Measurements from ENCODE around the gene RTL10. TPM values are rescaled to one million over a fixed set of nuclear protein-coding genes. Genes with fewer than 3 reads are reported as not detected.

Gene RTL10
- total RNA-seq, 1 donor from 2014 or later, result 13.5 TPM

DNA sequence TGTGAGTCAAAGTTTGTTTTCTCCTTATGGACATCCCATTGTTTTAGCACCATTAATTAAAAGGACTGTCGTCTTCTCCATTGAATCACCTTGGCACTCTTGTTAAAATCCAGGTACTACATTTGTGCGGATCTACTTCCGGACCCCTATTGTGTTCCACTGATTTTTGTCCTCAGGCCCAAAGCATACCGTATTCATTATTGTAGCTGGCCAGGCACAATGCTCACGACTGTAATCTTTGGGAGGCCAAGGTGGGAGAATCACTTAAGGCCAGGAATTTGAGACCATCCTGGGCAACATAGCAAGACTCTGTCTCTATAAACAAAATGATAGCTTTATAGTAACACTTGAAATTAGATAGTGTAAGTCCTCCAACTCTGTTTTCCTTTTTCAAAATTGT, 8.9 kb upstream of the RTL10 start:
- no peak for DNase-seq (ENCODE audit: low spot score)

DNA sequence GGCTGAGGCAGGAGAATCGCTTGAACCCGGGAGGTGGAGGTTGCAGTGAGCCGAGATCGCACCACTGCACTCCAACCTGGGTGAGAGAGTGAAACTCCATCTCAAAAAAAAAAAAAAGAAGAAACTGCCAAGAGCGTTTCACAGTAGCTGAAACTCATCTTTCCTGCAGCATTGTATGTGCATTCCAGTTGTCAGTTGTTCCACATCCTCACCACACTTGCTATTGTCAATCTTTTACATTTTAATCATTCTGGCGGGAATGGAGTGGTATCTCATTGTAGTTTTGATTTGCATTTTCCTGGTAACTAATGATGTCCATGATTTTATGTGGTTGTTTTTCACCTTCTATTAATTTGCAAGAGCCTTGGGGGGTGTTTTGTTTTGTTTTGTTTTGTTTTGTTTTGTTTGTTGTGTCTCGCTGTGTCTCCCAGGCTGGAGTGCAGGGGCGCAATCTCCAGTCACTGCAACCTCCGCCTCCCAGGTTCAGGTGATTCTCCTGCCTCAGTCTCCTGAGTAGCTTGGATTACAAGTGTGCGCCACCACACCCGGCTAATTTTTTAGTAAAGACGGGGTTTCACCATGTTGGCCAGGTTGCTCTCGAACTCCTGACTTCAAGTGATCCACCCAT, 8.1 kb upstream of the RTL10 start:
- no peak for DNase-seq (ENCODE audit: low spot score)

DNA sequence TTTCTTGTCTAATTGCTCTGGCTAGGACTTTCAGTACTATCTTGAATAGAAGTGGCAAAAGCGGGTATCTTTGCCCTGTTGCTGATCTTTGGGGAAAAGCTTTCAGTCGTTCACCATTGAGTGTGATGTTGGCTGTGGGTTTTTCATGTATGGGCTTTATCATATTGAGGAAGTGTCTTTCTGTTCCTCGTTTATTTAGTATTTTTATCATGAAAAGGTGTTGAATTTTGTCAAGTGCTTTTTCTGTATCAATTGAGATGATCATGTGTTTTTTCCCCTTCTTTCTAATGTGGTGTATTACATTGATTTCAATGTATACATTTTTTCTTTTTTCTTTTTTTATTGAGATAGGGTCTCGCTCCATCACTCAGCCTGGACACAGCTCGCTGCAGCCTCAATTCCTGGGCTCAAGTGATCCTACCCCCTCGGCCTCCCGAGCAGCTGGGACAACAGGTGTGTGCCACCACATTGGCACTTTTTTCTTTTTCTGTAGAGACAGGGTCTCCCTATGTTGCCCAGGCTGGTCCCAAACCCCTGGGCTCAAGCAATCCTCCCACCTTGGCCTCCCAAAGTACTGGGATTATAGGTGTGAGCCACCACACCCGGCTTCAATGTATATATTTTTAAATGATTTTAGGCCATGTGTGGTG, 5.3 kb upstream of the RTL10 start:
- DNase-seq (ENCODE audit: low spot score), result no peak

DNA sequence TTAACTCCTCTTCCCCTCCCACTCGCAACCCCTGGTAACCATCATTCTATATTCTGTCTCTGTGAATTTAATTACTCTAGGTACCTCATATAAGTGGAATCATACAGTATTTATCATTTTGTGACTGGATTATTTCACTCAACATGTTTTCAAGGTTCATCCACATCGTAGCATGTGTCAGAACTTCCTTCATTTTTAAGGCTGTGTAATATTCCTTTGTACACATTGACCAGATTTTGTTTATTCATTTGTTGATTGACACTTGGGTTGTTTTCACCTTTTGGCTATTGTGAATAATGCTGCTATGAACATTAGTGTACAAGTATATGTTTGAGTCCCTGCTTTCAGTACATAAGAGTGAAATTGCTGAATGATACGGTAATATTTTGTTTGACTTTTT, 2.7 kb upstream of the RTL10 start:
- no peak for DNase-seq (ENCODE audit: low spot score)

DNA sequence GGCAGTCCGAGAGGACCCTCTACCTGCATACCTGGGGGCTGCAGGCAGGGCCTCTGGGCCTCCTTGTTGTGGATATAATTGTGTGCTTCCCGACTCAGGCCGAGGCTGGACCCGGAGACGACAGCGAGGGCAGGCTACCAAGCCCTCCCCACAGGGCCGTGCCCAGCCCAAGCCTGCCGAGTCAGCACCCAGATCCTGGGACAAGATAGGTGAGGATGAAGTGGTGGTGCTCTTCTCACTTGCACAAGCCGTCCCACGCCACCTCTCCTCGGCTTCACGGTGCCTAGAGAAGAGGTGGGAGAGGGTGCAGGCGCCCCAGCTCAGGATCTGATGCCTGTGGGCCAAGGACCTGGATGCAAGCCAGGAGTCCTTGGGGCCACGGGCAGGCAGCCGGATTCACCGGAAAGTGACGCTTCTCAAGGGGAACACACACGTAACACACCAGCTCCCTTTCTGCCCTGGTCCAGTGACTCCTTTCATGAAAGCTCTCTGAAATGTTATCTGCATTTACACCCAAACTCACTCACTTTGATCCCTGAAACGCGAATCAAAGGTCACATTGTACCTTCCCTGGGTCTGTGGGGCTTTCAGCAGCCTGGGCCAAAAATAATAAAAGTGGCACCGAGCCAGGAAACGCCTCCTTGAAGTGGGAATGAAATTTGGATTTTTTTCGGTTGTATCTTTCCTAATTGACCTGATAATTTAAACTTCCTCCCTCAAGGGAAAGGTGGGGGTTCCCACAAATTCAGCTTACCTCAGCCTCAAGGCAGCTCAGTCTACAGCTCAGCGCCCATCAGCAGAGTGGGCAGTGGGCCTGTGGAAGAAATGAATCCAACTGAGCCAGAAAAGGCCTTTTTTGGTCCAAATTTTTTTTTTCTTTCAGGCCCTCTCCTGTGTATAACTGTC, 1.1 kb upstream of the RTL10 start:
- DNase-seq (ENCODE audit: low spot score), result no peak

DNA sequence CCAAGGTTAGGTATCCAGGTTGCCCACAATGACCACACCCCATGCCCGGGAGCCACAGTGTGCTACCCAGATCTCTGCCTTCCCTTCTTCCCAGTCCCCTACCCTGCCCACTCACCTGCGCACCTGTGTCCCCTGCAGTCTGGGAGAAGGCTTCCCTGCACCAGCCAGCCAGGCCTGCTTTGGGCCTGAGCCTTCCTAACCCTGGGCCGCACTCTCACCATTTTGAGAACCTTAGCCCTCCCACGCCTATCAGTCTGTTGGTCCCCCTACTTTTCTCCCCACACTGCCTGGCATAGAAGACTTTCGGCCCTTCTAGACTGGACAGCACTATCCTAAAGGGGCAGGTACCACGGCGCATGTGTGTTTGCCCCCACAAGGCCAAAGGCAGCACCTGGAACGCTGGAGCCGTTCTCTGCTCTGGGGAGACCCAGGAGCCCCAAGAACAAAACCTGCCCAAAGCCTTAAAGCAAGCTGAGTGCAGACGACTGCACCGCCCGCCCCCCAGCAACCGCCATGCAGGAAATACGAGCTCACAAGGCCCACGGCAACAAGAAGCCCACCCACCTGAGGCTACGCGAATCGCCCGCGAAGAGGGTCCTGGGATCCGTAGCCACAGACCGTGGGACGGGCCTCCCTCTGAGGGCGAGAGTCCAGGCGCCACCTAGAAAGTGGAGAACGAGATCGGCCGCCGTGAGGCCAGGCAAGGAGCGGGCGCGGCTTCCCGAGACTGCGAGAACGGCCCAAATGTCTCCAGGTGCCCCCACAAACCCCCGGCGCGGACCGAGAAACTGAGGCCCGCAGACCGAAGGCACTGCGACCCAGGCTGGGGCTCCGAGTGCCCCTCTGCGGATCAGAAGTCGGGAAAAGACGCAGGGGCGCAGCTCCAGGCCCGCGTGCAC, 546 bp downstream of the RTL10 start:
- DNase-seq (ENCODE audit: low spot score), result no peak

DNA sequence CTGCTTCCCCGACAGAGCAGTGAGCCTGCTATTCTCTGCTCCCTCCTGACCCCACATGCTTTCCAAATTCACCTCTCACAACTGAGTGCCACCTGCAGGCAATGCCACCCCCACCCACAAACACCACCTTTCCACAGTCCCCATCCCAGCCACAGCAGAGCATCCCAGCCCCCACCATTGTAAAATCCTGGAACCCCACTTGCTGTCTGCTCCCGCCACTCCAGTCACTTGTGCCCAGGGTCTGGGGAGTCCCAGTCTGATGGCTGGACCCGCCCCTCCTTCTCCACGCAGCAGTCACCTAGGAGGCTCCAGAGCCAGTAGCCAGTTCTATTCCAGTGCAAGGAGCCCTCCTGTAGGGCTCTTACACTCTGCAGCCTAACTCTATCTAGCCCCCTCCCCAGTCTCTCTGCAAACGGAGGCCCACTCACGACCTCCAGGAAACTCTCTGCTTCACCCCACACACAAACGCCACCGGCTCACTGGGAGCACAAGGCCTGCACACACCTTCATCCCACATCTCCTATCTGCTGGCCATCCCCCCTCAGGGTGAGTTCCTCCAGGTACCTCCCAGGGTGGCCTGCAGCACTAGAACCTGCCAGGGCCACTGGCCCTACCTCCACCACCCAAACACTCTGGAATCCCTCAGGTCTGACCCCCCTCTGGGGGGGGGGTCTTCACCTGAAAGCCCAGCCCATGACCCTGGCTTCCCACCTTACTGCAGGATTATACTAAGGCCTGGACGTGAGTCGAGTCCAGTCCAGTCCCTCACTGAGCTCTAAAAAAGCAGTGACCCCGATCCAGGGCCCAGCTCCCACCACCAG, 1.4 kb downstream of the RTL10 start:
- no peak for DNase-seq (ENCODE audit: low spot score)

DNA sequence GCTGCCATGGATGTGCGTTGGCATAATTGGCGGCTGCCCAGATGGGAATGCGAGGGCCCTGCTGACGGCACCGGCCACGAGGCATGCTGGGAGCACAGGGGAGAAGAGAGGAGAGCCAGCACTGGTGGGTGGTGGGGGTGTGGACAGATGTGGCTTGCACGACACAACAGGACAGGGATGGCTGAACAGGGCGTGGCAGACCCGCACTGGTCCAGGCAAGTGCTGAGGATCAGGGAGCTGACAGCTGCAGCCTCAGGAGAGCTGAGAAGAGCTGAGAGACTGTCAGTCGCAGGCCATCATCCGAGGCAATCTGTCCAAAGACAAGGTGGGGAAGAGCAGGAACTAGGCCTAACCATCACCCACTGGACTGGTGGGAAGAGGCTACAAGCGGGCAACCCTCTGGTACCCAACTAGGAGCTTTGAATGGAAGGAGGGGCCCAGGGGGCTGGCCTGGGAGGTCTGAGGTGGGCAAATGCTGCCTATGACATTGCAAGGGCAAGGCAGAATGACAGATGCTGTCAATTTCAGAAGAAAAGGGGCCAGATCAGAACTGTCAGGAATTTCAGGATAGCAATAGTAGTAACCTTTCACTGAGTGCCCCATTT, 2.4 kb downstream of the RTL10 start:
- DNase-seq (ENCODE audit: low spot score), result no peak

DNA sequence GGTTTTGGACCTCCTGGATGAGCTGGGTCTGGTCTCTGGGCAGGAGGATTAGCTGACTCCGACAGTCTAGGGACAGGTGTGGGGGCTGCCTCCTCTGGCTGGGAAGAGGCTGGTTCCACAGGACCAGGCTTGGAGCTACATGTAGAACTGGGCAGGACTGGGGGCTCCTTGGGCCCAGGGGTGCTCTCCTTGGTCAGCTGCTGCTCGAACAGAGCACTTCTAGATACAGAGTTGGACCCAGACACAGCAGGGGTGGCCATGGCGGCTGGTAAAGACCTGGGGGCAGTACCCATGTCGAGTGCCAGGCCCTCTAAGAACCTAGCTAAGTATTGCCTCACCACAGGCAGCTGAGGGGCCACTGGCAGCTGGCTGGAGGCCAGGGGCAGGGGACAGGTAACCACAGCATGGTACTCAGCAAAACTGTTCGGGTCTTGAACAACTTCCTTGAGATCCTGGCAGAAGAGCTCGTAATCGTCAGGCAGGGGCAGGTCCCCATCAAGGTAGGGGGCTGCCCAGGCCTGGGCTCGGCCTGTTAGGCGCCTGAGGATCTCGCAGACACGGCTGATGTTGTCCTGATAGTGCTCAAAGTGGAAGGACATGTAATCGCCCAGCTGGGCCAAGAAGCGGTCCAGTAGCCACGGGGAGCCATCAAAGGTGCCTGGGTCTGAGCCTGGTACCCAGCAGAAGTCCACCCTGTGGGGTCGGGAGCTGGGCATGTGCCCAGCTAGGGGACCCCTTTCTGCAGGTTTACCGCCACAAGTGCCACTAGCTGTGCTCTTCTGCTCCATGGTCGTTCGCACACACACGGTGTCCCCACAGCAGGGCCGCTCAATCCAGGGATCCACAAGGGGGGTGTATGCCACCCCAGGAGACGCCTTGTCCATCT, 3.1 kb downstream of the RTL10 start:
- no peak for DNase-seq (ENCODE audit: low spot score)

DNA sequence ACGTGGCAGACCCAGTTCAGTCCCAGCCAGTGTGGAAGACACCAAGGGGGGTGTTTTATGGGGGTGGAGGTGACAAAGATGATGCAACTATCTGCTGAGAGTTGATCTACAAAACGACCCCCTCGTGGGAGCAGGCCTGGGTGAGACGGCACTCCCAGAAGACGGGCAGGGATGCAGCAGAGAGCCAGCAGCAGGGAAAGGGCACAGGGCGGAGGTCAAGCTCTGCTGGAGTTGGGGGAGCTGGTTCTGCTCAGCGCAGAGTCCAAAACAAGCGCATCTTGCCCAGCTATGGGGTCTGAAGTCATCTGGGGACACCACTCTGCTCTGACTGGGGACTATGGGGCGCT, 3.9 kb downstream of the RTL10 start:
- no peak for DNase-seq (ENCODE audit: low spot score)

DNA sequence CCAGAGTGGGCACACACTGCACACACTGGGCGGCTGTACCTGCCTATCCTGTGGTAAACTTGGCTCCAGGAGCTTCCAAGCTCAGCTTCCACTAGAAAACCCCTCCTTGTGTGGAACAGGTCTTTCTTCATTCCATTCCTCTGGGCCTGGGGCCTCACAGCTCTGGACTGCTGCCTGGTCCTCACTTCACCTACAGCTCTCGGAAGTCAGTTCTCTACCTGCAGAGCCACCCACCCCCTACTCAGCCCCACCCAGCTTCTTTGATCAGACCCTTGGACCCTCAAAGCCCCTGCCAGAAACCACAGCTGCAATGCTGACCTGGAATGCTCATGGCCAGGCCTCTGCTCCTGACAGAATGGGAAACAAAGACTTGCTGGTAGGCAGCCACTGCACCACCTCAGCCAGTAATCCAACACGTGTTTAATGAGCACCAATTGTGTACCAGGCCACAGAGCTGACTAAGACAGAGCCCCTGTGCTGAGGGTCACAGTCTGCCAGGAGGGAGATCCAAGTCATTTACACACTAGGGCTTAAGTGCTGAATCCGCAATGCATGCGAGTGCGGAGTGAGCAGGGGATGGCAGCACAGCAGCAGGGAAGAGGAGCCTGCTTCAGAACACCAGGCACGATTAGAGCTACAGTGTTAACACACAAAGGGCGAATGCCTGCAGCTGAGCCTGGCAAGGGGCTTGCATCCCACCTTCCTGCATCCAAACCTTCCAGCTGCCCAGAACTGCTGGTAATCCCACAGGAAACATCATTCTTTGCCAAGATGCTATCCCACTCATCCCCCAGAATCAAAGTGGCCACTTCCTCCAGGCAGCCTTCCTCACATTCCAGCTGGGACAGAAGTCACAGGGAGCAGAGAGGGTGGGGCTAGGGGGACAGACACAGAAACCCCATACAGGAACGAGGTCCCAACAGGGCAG, 4.6 kb downstream of the RTL10 start:
- DNase-seq (ENCODE audit: low spot score), result peak; percentile 69

DNA sequence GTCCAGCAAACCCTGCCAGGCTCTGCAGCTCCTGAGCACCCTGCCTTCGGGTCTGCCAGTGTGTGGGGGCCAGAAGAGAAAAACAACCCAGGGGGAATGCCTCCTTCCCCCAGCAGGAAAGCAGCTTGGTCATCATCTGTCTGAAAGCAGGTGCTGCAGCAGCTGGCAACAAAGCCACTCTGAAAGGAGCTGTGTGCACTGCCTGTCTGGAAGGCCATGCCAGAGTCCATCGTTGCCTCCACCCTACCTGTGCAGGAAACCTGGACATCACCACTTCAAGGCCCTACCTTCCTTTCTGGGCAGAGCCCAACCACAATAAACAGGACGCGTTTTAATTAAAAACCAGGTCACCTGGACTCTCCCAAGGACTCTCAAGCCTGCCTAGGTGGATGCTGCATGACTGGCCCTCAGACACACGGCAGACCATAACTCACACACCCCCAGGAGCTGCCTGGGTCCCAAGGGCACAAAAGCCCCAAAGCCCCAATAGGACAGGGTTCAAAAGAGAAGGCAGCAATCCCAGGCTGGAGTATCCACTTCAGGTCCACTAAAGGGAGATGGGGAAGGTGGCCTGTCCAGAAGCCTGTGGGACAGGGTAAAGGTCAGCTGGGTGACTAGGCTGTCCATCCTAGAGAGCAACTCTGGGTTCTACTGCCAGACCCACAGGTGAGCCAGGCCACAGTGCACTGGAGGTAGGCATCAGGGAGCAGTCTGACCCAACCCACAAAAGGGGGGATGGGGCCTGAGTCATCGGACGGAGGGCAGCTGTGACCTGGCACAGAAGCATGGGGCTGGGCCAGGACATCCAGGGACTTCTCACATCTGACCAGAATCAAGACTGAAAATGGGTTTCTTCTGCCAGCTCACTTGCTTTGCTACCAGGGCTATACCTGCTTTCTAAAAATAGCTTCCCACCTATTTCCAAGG, 6.1 kb downstream of the RTL10 start:
- DNase-seq (ENCODE audit: low spot score), result no peak

DNA sequence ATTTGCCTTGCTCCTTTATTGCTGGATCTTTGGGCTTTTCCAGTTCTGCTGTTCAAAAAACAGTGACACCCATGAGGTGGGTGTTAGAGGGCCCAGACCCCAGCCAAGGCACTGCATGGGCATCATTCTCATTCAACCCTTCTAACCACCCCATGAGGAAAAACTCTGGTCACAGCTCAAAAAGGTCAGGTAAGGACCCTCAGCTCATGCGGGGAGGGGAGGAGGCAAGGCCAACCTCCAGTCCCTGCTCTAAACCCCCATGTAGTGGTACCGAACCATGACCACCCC, 7.4 kb downstream of the RTL10 start:
- no peak for DNase-seq (ENCODE audit: low spot score)

DNA sequence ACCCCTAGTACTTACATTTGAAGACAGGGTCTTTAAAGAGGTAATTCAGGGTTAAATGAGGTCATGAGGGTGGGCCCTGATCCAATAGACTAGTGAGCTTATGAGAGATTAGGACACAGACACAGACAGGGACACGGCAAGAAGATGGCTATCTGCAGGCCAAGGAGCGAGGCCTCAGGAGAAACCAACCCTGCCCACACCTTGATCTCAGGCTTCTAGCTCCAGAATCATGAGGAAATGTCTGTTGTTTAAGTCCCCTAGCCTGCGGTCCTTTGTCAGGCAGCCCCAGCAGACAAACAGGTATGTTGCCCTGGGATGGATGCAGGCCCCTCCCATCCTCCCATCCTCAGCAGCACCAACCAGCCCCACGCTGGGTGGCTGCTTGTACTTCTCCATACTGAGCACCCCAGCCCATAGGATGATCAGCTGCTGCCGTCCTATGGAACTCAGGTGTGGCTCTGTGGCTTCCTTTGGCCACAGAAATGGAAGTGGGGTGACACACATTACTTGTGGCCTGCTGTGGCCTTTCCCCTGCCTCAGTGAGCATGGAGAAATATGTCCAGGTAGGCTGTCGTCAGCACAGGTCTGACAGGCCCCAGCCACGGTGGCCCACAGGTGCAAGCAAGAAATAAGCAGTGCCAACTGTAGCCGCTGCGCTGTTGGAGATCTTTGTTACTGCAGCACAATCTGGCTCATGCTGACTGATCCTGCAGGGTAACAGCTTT, 7.9 kb downstream of the RTL10 start:
- DNase-seq (ENCODE audit: low spot score), result no peak

DNA sequence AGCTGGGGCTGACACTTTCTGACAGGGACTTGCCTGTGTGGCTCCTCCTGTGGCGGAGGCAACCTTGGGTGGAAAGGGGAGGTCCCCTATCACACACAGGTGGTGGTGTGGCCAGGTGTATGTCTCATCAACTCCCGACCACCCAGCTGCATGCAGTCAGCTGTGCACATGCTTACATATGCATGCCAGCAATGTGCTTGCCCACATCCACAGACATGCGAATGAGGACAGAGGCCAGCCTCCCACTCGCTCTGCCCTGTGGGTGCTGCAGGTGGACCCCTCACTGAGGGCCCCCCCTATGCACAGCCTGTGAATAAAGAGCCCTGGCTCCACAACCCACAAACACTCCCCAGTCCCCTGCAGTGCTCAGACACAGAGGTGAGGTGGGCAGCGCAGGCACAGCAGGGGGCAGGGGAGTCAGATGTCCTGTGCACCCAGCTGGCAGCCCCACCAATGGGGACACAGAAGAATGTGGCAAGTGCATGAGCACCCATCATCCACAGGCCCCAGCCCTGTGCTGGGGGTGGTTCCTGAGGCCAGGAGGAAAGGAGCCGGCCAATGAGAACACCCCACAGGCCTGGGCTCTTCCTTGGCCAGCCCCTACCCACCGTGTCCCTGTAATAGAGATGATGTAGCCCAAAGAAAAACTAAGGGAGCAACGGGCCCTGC, 9.5 kb downstream of the RTL10 start:
- no peak for DNase-seq (ENCODE audit: low spot score)

DNA sequence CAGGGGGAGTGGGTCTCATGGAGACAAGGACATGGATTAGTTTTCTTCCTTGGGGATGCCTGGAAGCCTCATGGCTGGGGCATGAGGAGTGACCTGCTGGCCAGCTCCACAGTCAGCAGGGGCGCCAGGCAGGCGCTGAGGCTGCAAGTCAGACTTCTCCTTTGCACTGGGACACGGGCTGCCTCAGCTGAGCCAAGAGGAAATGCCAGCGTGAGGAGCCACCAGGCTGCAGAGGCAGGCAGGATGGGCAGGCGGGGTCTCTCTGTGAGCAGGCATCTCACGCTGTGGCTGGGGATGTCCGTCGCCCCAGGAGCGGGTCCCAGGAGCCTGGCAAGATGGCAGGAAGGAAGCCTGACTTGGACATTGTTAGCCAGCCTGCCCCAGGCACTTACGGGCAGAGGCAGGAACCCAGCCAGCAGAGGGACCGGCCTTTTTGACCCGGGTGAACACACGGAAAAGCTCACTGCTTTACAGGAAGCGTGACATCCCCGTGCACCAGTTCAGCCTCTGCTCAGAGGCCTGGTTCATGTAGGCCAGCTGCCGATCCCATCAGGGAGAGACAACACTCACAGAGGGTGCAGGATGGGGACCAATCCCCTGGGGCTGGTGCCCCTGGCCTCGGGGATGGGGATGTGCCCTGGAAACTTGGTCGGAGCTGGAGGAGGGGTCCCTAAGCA, 10.2 kb downstream of the RTL10 start:
- peak; percentile 63 for DNase-seq (ENCODE audit: low spot score)

All from umbilical cord (tissue), 2 donors.